ENCODE results near the gene TOGARAM1. TPM values are rescaled to one million over a fixed set of nuclear protein-coding genes. Genes with fewer than 3 reads are reported as not detected.

The TOGARAM1 gene
- polyA plus RNA-seq, 3 donors from 2014 or later = 9.4 to 13.0 (median 12.7) TPM

DNA sequence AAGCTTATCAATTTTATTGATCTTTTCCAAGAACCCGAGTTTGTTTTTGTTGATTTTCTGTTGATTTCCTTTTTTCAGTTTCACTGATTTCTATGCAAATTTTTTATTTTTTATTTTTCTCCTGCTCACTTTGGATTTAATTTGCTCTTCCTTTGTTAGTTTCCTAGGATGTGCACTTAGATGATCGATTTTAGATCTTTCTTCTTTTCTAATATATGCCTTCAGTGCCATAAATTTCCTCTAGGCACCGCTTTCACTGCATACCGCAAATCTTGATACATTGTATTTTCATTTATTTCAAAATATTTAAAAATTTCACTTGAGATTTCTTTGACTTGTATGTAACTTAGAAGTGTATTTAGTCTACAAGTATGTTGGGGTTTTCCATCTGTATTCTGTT lies 9.5 kb downstream of the TOGARAM1 start:
- Mint-ChIP-seq H3K9me3 (peaks cover 0 to 22% (median 11%) of the 10 kb centered on the region in 6 donors), H3K36me3 (peaks cover 22 to 48% (median 43%) of the 10 kb centered on the region in 3 donors), H3K4me3 (no peak overlapping the region), H3K27me3 (ENCODE audit: low read depth in 3 of 3) (peaks cover 0 to 1% (median 0%) of the 10 kb centered on the region in 3 donors), H3K27ac (no peak overlapping the region), H3K4me1 (peaks cover 46 to 89% of the 10 kb centered on the region in 2 donors)
- no peak for DNase-seq

DNA sequence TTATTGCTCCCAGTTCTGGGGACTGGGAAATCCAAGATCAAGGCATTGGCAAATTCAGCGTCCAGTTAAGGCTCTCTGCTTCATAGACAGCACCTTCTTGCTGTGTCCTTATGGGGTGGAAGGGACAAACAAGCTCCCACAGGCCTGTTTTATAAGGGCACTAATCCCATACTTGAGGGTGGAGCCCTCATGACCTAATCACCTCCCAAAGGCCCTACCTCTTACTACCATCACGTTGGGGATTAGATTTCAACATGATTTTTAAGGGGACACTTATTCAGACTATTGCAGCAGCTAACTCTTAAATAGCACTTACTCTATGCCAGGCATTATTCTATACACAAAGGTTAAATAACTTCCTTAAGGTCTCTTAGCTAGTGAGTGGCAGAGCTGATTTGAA lies 17.3 kb downstream of the TOGARAM1 start:
- H3K4me3 Mint-ChIP-seq = no peak overlapping the region
- peaks cover 0 to 27% of the 10 kb centered on the region in 2 donors for H3K4me1 Mint-ChIP-seq
- no peak overlapping the region for H3K27ac Mint-ChIP-seq
- peaks cover 0 to 3% (median 0%) of the 10 kb centered on the region in 3 donors for H3K36me3 Mint-ChIP-seq
- DNase-seq = no peak
- H3K27me3 Mint-ChIP-seq (ENCODE audit: low read depth in 3 of 3) = peaks cover 0 to 2% (median 0%) of the 10 kb centered on the region in 3 donors
- H3K9me3 Mint-ChIP-seq = no peaks in the 10 kb centered on the region

DNA sequence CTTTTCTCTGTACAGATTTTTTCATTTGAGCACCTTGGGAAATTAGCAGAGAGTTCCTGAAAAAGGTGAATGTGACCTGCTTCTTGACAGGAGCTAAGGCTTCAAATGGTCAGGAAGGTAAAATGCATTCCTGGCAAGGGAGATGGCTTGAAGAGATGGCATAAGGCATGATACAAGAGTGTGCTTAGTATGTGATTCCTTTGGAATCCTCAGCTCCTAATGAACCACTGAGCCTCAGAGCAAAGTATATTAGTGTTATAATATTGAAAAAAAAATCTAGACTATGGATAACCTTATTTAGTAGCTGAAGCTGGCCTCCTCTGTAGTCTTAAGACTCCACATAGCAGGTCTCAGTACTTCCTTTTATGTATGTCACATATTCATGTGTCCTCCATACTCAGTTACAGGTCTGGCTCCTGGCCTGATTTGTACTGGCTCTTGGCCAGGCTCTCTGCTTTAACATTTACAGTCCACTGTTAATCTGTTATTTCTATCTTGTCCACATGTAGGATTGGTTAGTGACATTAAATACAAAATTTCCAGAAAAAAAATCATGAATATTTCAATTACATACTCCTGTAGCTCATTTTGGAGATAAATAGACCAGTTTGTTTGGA lies 17.9 kb downstream of the TOGARAM1 start:
- H3K27ac Mint-ChIP-seq = no peak overlapping the region
- H3K4me3 Mint-ChIP-seq = no peak overlapping the region
- H3K4me1 Mint-ChIP-seq = peaks cover 0 to 21% of the 10 kb centered on the region in 2 donors
- H3K36me3 Mint-ChIP-seq = peaks cover 0 to 3% (median 0%) of the 10 kb centered on the region in 3 donors
- H3K9me3 Mint-ChIP-seq = no peaks in the 10 kb centered on the region
- DNase-seq = no peak
- H3K27me3 Mint-ChIP-seq (ENCODE audit: low read depth in 3 of 3) = peaks cover 0 to 2% (median 0%) of the 10 kb centered on the region in 3 donors

DNA sequence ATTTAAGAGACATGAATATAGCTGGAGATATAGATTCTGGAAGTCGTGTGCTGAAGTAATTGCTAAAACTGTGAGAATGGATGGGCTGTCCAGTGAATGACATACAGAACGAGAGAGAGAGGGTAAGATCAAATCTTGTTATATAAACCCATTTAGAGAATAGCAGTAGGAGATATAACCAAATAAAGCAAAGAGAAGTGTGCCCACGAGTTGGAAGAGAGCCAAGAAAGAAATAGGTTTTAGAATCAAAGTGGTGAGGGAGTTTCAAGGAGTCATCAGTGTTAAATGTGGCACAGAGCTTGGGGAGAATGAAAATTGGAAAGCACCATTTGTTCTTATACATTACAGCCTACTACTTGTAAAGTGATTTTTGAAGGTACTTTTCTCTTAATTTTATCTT lies 19.2 kb downstream of the TOGARAM1 start:
- Mint-ChIP-seq H3K36me3 (peaks cover 0 to 1% (median 0%) of the 10 kb centered on the region in 3 donors), H3K9me3 (no peaks in the 10 kb centered on the region), H3K4me3 (no peak overlapping the region), H3K27me3 (ENCODE audit: low read depth in 3 of 3) (peaks cover 0 to 2% (median 0%) of the 10 kb centered on the region in 3 donors), H3K4me1 (peaks cover 0 to 15% of the 10 kb centered on the region in 2 donors), H3K27ac (peak overlapping the region in 1 of 6 donors; percentile 4)
- DNase-seq = no peak

DNA sequence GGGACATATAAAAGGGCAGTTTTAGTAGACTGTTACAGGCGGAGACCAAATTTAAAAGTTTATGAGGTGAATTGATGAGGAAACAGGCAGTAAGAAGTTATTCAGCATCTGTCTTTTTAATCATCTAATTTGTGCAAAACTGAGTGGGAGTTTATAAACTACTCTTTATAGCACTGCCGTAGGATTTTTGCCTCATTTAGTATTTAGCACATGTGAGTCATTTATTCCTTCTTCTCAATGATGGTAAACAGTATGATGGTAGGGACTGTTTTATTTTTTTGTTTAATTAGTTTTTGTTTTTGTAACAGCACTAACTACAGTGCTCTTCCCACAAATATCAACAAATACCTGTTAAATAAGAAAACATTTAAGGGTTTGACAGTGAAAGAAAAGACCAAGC lies 20.6 kb downstream of the TOGARAM1 start:
- no peak for DNase-seq
- Mint-ChIP-seq H3K27me3 (ENCODE audit: low read depth in 3 of 3) (peaks cover 0 to 1% (median 0%) of the 10 kb centered on the region in 3 donors), H3K9me3 (no peaks in the 10 kb centered on the region), H3K36me3 (no peaks in the 10 kb centered on the region), H3K4me1 (peaks cover 2 to 13% of the 10 kb centered on the region in 2 donors), H3K27ac (peak overlapping the region in 2 of 6 donors; percentile 21 to 25), H3K4me3 (no peak overlapping the region)

DNA sequence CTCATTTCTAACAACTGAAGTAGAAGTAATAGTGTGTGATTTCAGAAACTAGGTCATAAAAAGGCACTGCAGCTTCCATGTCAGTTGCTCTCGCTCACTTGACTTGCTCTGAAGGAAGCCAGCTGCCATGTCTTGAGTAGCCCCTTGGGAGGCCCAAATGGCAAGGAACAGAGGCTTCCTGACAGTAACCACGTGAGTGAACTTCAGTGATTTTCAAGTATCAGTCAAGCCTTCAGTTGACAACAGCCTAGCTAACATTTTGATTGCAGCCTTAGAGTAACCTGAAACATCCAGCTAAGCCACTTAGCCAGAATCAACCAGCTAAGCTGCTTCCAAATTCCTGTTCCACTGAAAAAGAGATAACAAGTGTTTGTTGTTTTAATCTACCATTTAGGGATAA lies 26.7 kb downstream of the TOGARAM1 start:
- Mint-ChIP-seq H3K36me3 (peaks cover 0 to 7% (median 3%) of the 10 kb centered on the region in 3 donors), H3K27ac (peak overlapping the region in 1 of 6 donors; percentile 9), H3K9me3 (no peaks in the 10 kb centered on the region), H3K4me1 (peaks cover 17 to 30% of the 10 kb centered on the region in 2 donors), H3K4me3 (no peak overlapping the region), H3K27me3 (ENCODE audit: low read depth in 3 of 3) (no peaks in the 10 kb centered on the region)
- no peak for DNase-seq

DNA sequence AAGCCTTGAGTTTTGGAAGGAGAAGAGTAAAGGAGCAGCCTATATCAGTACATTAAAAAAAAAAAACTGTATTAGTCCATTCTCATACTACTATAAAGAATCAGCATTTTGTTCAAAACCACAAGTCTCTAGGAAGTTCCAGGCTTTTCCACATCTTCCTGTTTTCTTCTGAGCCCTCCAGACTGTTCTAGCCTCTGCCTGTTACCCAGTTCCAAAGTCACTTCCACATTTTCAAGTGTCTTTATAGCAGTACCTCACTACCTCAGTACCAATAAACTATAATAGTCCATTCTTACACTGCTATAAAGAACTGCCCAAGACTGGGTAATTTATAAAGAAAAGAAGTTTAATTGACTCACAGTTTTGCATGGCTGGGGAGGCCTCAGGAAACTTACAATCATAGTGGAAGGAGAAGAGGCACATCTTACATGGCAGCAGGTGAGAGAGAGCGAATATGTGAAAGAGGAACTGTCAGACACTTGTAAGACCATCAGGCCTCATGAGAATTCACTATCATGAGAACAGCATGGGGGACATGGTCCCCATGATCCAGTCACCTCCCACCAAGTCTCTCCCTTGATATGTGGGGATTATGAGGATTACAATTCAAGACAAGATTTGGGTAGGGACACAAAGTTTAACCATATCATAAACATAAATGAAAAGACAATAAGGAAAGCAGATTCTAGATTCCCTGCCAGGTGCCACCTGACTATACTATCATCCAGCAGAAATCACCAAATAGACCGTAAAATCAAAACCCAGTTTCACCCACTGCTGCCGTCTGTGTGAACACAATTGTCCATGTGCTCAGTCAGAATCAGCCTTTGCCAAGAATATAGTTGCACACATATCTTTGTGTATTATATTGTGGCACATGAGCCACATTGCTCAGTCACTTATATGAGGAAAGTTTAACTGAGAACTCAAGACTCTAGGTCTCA lies 27.8 kb downstream of the TOGARAM1 start:
- Mint-ChIP-seq H3K27me3 (ENCODE audit: low read depth in 3 of 3) (no peaks in the 10 kb centered on the region), H3K27ac (peak overlapping the region; percentile 23 to 83 (median 64)), H3K4me3 (no peak overlapping the region)

DNA sequence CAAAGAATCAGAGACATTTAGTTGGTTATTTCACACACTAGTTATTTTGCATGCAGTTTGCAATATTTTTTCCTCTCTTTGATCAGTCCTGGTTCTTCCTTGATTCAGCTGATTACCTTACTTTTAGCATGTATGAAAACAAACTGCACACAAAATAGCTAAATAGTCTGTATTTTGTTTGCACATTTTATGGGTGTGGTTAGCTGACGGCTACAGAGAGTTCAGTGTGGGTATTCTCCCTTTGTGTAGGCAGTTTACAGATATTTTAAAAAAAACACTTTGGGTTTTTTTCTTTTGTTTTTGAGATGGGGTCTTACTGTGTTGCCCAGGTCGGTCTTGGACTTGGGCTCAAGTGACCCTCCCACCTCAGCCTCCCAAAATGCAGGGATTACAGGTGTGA lies 28.5 kb downstream of the TOGARAM1 start:
- Mint-ChIP-seq H3K36me3 (peaks cover 0 to 8% (median 4%) of the 10 kb centered on the region in 3 donors), H3K27ac (peak overlapping the region in 3 of 6 donors; percentile 23 to 68 (median 66))
- DNase-seq = no peak

More for the DNA sequence above, 27.8 kb downstream of the TOGARAM1 start:
- H3K36me3 Mint-ChIP-seq = peaks cover 0 to 8% (median 4%) of the 10 kb centered on the region in 3 donors
- DNase-seq = no peak
- no peaks in the 10 kb centered on the region for H3K9me3 Mint-ChIP-seq
- H3K4me1 Mint-ChIP-seq = peaks cover 17 to 30% of the 10 kb centered on the region in 2 donors

DNA sequence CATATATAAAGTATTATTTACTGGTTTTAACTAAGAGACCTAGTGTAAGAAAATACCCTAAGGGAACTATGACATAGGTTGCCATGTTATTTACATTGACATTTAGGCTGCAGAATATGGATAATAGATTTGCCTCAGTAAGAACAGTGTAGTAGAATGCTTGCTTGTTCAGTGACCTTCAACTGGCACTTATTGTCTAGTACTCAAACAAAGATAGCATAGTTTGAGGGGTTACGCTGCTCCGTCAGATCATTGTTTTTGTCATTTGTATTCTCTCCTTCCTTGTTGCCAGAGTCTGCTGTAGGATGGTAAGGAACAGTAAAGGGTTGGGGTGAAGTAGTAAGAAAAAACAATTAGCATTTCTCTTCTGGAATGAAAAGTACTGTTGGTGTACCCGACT lies 33.2 kb downstream of the TOGARAM1 start:
- peaks cover 12 to 26% (median 23%) of the 10 kb centered on the region in 3 donors for H3K36me3 Mint-ChIP-seq
- no peak overlapping the region for H3K4me3 Mint-ChIP-seq
- no peak for DNase-seq
- H3K27me3 Mint-ChIP-seq (ENCODE audit: low read depth in 3 of 3) = peaks cover 0 to 3% (median 0%) of the 10 kb centered on the region in 3 donors
- peaks cover 10 to 23% of the 10 kb centered on the region in 2 donors for H3K4me1 Mint-ChIP-seq
- no peak overlapping the region for H3K27ac Mint-ChIP-seq
- no peaks in the 10 kb centered on the region for H3K9me3 Mint-ChIP-seq

More for the DNA sequence above, 28.5 kb downstream of the TOGARAM1 start:
- H3K27me3 Mint-ChIP-seq (ENCODE audit: low read depth in 3 of 3) = no peaks in the 10 kb centered on the region
- peaks cover 17 to 30% of the 10 kb centered on the region in 2 donors for H3K4me1 Mint-ChIP-seq
- no peaks in the 10 kb centered on the region for H3K9me3 Mint-ChIP-seq
- no peak overlapping the region for H3K4me3 Mint-ChIP-seq

DNA sequence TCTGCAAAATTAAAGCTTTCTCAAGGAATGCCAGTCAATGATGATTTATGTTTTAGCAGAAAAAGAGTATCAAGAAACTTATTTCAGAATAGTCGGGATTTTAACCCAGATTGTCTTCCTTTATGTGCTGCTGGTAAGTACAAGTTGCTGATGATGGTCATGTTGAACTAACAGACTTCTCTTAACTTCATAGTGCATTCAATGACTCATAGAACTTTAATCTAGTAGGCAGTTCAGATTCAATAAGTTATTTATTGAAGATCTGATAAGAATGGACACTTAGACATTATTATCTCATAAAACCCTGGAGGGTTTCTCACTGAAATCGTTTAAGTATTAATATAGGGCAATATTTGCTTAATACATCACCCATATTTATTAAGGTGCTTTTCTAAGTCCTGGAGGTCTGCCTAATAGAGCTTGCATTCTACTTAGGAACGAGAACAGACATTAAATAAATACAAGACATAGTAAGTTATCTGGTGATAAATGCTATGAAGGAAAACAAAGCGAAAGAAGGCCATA lies 33.8 kb downstream of the TOGARAM1 start:
- H3K27me3 Mint-ChIP-seq (ENCODE audit: low read depth in 3 of 3) = peaks cover 0 to 3% (median 0%) of the 10 kb centered on the region in 3 donors
- no peak for DNase-seq
- peak overlapping the region in 1 of 6 donors; percentile 2 for H3K27ac Mint-ChIP-seq
- peaks cover 6 to 18% of the 10 kb centered on the region in 2 donors for H3K4me1 Mint-ChIP-seq
- H3K9me3 Mint-ChIP-seq = no peaks in the 10 kb centered on the region
- no peak overlapping the region for H3K4me3 Mint-ChIP-seq
- peaks cover 15 to 29% (median 27%) of the 10 kb centered on the region in 3 donors for H3K36me3 Mint-ChIP-seq

DNA sequence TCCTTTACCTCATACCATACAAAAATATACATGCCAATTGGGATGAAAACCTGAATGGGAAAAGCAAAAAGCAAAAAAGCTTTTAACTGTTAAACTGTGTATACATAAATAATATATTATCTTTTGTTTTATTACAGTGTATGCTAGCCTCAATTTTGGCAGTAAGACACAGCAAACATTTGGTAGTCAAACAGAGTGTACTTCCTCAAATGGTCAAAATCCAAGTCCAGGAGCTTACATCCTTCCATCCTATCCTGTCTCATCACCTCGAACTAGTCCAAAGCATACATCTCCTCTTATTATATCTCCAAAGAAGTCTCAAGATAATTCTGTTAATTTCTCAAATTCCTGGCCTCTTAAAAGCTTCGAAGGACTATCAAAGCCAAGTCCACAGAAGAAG lies 41.9 kb downstream of the TOGARAM1 start:
- Mint-ChIP-seq H3K27ac (no peak overlapping the region), H3K27me3 (ENCODE audit: low read depth in 3 of 3) (no peaks in the 10 kb centered on the region), H3K36me3 (peaks cover 5 to 21% (median 12%) of the 10 kb centered on the region in 3 donors), H3K9me3 (no peaks in the 10 kb centered on the region), H3K4me3 (no peak overlapping the region), H3K4me1 (no peaks in the 10 kb centered on the region)
- DNase-seq = no peak

DNA sequence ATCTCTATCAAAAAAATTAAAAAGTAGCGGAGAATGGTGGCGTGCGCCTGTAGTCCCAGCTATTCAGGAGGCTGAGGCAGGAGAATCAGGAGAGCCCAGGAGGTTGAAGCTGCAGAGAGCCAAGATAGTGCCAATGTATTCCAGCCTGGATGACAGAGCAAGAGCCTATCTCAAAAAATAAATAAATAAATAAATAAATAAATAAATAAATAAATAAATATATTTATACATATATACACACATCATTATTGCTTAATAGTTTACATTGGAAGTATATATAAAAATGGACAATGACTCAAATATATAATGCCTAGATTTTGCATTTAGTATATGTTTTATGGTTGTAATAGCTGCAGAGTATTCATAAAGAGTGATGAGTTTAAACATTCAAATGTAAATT lies 53.1 kb downstream of the TOGARAM1 start:
- no peaks in the 10 kb centered on the region for H3K4me1 Mint-ChIP-seq
- DNase-seq = no peak
- H3K9me3 Mint-ChIP-seq = no peaks in the 10 kb centered on the region
- no peak overlapping the region for H3K4me3 Mint-ChIP-seq
- H3K27ac Mint-ChIP-seq = no peak overlapping the region
- peaks cover 10 to 24% (median 21%) of the 10 kb centered on the region in 3 donors for H3K36me3 Mint-ChIP-seq
- no peaks in the 10 kb centered on the region for H3K27me3 Mint-ChIP-seq (ENCODE audit: low read depth in 3 of 3)

DNA sequence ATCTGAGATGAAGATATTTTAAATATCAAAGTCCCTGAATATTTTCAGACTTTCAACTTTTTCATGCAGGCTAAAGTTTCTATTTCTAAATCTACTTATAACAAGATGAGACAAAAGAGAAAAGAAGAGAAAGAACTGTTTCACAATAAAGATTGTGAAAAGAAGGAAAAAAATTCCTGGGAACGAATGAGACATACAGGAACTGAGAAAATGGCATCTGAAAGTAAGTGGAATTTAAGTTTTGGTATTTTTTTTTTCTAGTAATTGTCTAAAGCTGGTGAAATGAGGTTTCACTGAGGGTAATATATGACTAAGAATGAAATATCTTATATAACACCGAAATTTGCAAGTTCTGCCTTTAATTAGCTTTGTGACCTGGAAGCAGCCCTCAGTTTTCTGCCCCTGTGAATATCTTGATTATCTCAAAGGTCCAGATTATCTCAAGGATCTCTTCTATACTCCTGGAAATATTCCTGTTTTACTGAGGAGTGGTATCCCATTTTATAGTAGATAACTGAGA lies 66.2 kb downstream of the TOGARAM1 start:
- Mint-ChIP-seq H3K27ac (no peak overlapping the region), H3K9me3 (no peaks in the 10 kb centered on the region), H3K4me3 (no peak overlapping the region), H3K36me3 (peaks cover 8 to 25% (median 22%) of the 10 kb centered on the region in 3 donors), H3K4me1 (no peaks in the 10 kb centered on the region), H3K27me3 (ENCODE audit: low read depth in 3 of 3) (no peaks in the 10 kb centered on the region)
- DNase-seq = no peak

All from immature natural killer cell (primary cell).